Panc1 (cell line): ENCODE measurements around the gene TSKU.

ENCODE experiments used
- CTCF ChIP-seq: fragments of 450-650 bp; IDR thresholded peaks from 2 replicates; pipeline ENCODE4 v1.5.1; 2017; ENCODE audit warnings: mild to moderate bottlenecking
- POLR2AphosphoS5 ChIP-seq: IDR thresholded peaks from 2 replicates; pipeline ENCODE4 v1.6.1; 2012; ENCODE audit warnings: mild to moderate bottlenecking, low read depth, low read length, moderate library complexity
- TCF7L2 ChIP-seq: IDR thresholded peaks from 2 replicates; pipeline ENCODE4 v1.6.1; 2011; ENCODE audit warnings: mild to moderate bottlenecking, low read depth, low read length, inconsistent platforms
- TF ChIP-seq, protein P1 (sequence below), 2 experiments: IDR thresholded peaks; 2 replicates each; pipeline ENCODE4 v1.6.1; 2011 to 2012; ENCODE audit warnings: low read depth in 2 of 2, control low read depth in 1 of 2, low read length in 1 of 2, mild to moderate bottlenecking in 1 of 2, moderate library complexity in 1 of 2; ENCODE audit not compliant: insufficient read depth in 1 of 2

GRCh38 chr11:76747915-76748860 is 35.0 kb upstream of the TSKU start:
- TF ChIP-seq, protein P1, sequence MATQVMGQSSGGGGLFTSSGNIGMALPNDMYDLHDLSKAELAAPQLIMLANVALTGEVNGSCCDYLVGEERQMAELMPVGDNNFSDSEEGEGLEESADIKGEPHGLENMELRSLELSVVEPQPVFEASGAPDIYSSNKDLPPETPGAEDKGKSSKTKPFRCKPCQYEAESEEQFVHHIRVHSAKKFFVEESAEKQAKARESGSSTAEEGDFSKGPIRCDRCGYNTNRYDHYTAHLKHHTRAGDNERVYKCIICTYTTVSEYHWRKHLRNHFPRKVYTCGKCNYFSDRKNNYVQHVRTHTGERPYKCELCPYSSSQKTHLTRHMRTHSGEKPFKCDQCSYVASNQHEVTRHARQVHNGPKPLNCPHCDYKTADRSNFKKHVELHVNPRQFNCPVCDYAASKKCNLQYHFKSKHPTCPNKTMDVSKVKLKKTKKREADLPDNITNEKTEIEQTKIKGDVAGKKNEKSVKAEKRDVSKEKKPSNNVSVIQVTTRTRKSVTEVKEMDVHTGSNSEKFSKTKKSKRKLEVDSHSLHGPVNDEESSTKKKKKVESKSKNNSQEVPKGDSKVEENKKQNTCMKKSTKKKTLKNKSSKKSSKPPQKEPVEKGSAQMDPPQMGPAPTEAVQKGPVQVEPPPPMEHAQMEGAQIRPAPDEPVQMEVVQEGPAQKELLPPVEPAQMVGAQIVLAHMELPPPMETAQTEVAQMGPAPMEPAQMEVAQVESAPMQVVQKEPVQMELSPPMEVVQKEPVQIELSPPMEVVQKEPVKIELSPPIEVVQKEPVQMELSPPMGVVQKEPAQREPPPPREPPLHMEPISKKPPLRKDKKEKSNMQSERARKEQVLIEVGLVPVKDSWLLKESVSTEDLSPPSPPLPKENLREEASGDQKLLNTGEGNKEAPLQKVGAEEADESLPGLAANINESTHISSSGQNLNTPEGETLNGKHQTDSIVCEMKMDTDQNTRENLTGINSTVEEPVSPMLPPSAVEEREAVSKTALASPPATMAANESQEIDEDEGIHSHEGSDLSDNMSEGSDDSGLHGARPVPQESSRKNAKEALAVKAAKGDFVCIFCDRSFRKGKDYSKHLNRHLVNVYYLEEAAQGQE (IDR thresholded peaks at IDR 0.05; ENCODE audit: insufficient read depth in 1 of 2, low read depth in 2 of 2, low read length in 1 of 2), result no peak
- TF ChIP-seq CTCF (no peak), POLR2AphosphoS5 (no peak), TCF7L2 (no peak)
